Tibial nerve (tissue), 4 donors: Measurements from ENCODE around the gene ZBTB16.

Source experiments
- CTCF ChIP-seq, 5 experiments: fragments of 200-600 bp in 3 of 5; fragments of 450-650 bp in 2 of 5; sonication (generic) in 3 of 5; IDR thresholded peaks; one replicate each; pipeline ENCODE4 v1.5.1; 2016 to 2019; ENCODE audit warnings: antibody characterized with exemption in 5 of 5, mild to moderate bottlenecking in 3 of 5, moderate library complexity in 2 of 5
- EP300 ChIP-seq, 2 donors: sonication (generic); formaldehyde crosslinking; IDR thresholded peaks; one replicate each; pipeline ENCODE4 v1.6.1; 2017; ENCODE audit warnings: antibody characterized with exemption in 2 of 2, mild to moderate bottlenecking in 1 of 2
- POLR2A ChIP-seq, 2 donors: fragments of 450-650 bp; IDR thresholded peaks; one replicate each; pipeline ENCODE4 v1.6.1; 2017; ENCODE audit warnings: antibody characterized with exemption in 2 of 2, mild to moderate bottlenecking in 2 of 2, moderate library complexity in 2 of 2

DNA sequence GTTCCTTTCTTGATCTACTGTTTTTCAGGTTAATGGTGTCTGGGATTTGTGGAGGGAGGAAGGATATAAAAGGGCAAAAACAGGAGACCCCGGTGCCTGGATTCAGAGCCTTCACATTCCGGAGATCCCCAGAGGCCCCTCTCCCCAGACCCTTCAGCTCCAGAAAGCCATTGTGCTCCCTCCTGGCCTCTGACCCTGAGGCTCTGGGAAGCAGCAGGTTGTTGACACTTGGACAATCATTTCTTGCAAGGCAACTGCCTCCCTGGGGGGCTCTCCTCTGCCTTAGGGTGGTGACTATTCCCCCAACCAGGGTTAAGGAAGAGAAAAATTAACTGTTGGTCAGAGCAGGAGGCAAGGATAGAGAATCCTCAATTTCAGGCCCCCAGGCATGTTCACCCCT is 149.8 kb downstream of the ZBTB16 start:
- TF ChIP-seq EP300 (IDR thresholded peaks at IDR 0.05) (no peak), CTCF (IDR thresholded peaks at IDR 0.05) (no peak), POLR2A (IDR thresholded peaks at IDR 0.05) (no peak)
